ENCODE measurements around the gene CAMSAP1.
"Not testable (repeated sequence)": the region's sequence is repeated elsewhere in the genome, so short reads cannot be mapped to it uniquely, and the experiment has no call there.

CAMSAP1 gene

GRCh38 chr9:135907431-135908092 is at the start of gene CAMSAP1:
Gene CAMSAP1, minus strand, starts transcription at chr9:135907546. Its CDS starts 387 bp downstream, at chr9:135907159.
- peak; percentile 94 for DNase-seq

- DNase-seq: no peak
Observed at GRCh38 chr9:135956802-135957174, 49.4 kb upstream of the CAMSAP1 start.

- no peak for DNase-seq
Observed at GRCh38 chr9:135955934-135956801, 48.8 kb upstream of the CAMSAP1 start.

GRCh38 chr9:135952664-135953206 is 45.4 kb upstream of the CAMSAP1 start:
- DNase-seq: no peak

- no peak for DNase-seq
Observed at GRCh38 chr9:135951889-135952663, 44.7 kb upstream of the CAMSAP1 start.

- not testable (repeated sequence) for DNase-seq
Observed at GRCh38 chr9:135951310-135951709, 44.0 kb upstream of the CAMSAP1 start.

GRCh38 chr9:135950841-135951240 is 43.5 kb upstream of the CAMSAP1 start:
- DNase-seq: not testable (repeated sequence)

- no peak for DNase-seq
Observed at GRCh38 chr9:135950135-135950682, 42.9 kb upstream of the CAMSAP1 start.

GRCh38 chr9:135949501-135950134 is 42.3 kb upstream of the CAMSAP1 start:
- no peak for DNase-seq

- no peak for DNase-seq
Observed at GRCh38 chr9:135948968-135949367, 41.6 kb upstream of the CAMSAP1 start.

- no peak for DNase-seq
Observed at GRCh38 chr9:135948446-135948845, 41.1 kb upstream of the CAMSAP1 start.

- no peak for DNase-seq
Observed at GRCh38 chr9:135947582-135947981, 40.2 kb upstream of the CAMSAP1 start.

GRCh38 chr9:135947105-135947504 is 39.8 kb upstream of the CAMSAP1 start:
- not testable (repeated sequence) for DNase-seq

GRCh38 chr9:135946392-135946994 is 39.1 kb upstream of the CAMSAP1 start:
- no peak for DNase-seq

GRCh38 chr9:135945969-135946368 is 38.6 kb upstream of the CAMSAP1 start:
- no peak for DNase-seq

GRCh38 chr9:135944444-135945252 is 37.3 kb upstream of the CAMSAP1 start:
- DNase-seq: no peak

GRCh38 chr9:135943604-135944003 is 36.3 kb upstream of the CAMSAP1 start:
- DNase-seq: not testable (repeated sequence)

GRCh38 chr9:135941288-135941995 is 34.1 kb upstream of the CAMSAP1 start:
- DNase-seq: no peak

- DNase-seq: peak; percentile 76
Observed at GRCh38 chr9:135939351-135940265, 32.3 kb upstream of the CAMSAP1 start.
